HG03280 (cell line): Measurements from ENCODE around the gene CPZ.
"Not testable (repeated sequence)": the region's sequence is repeated elsewhere in the genome, so short reads cannot be mapped to it uniquely, and the experiment has no call there.

Experiments used
- ATAC-seq: cut with Tn5 transposase; IDR thresholded peaks from one replicate; pipeline ENCODE4 v1.9.1; 2021; ENCODE audit warnings: mild to moderate bottlenecking, moderate library complexity; ENCODE audit not compliant: unreplicated experiment

CPZ gene

GRCh38 chr4:8648816-8649630 is 56.5 kb downstream of the CPZ start:
- ATAC-seq = no peak

- no peak for ATAC-seq
These were observed 57.2 kb downstream of the CPZ start for GRCh38 chr4:8649631-8650361.

GRCh38 chr4:8651661-8652180 is 59.2 kb downstream of the CPZ start:
- ATAC-seq = no peak

- no peak for ATAC-seq
These were observed 59.9 kb downstream of the CPZ start for GRCh38 chr4:8652181-8653078.

GRCh38 chr4:8653326-8654000 is 60.9 kb downstream of the CPZ start:
- ATAC-seq = no peak

- not testable (repeated sequence) for ATAC-seq
These were observed 61.6 kb downstream of the CPZ start for GRCh38 chr4:8654139-8654538.

GRCh38 chr4:8655411-8656184 is 63.0 kb downstream of the CPZ start:
- ATAC-seq = no peak

GRCh38 chr4:8656185-8656517 is 63.6 kb downstream of the CPZ start:
- no peak for ATAC-seq

GRCh38 chr4:8656711-8657380 is 64.3 kb downstream of the CPZ start:
- no peak for ATAC-seq

- ATAC-seq = no peak
These were observed 65.0 kb downstream of the CPZ start for GRCh38 chr4:8657381-8658088.

- no peak for ATAC-seq
These were observed 70.2 kb downstream of the CPZ start for GRCh38 chr4:8662776-8663175.

- no peak for ATAC-seq
These were observed 71.7 kb downstream of the CPZ start for GRCh38 chr4:8664031-8664805.

GRCh38 chr4:8664976-8665375 is 72.4 kb downstream of the CPZ start:
- no peak for ATAC-seq

- ATAC-seq = no peak
These were observed 73.1 kb downstream of the CPZ start for GRCh38 chr4:8665406-8666360.

- ATAC-seq = no peak
These were observed 74.0 kb downstream of the CPZ start for GRCh38 chr4:8666581-8666980.
